ENCODE data around the gene ADAMTS15.

- TF ChIP-seq LARP7 (IDR thresholded peaks at IDR 0.05) (no peak), CTCF (IDR thresholded peaks at IDR 0.05 in 2 of 3, conservative IDR thresholded peaks at IDR 0.05 in 1 of 3; ENCODE audit: control insufficient read depth in 2 of 3, extremely low read depth in 1 of 3, insufficient read depth in 1 of 3, low read depth in 3 of 3, low read length in 3 of 3) (no peak), USF2 (IDR thresholded peaks at IDR 0.05; ENCODE audit: borderline replicate concordance, low read depth, low read length) (no peak), SIN3A (IDR thresholded peaks at IDR 0.05; ENCODE audit: low read depth, low read length) (no peak), YY1 (IDR thresholded peaks at IDR 0.05; ENCODE audit: low read depth, low read length) (no peak), SMARCA5 (IDR thresholded peaks at IDR 0.05) (no peak), ZNF274 (IDR thresholded peaks at IDR 0.05; ENCODE audit: insufficient read depth, insufficient read length) (no peak), POLR2A (IDR thresholded peaks at IDR 0.05; ENCODE audit: low read depth, low read length) (no peak), EZH2 (IDR thresholded peaks at IDR 0.05; ENCODE audit: borderline replicate concordance, control insufficient read depth, low read depth, low read length) (no peak), ESRRA (IDR thresholded peaks at IDR 0.05; ENCODE audit: low read length) (no peak)
Measured at GRCh38 chr11:130445788-130446187, 2.7 kb upstream of the ADAMTS15 start.
